NOMO-1 (cell line): ENCODE measurements around the gene CCN2.
"Not testable (repeated sequence)": the region's sequence is repeated elsewhere in the genome, so short reads cannot be mapped to it uniquely, and the experiment has no call there.

ENCODE experiments used
- DNase-seq, 2 experiments: peaks; one replicate each; lab custom pipeline; 2025; ENCODE audit not compliant: unreplicated experiment in 2 of 2; lab: John Stamatoyannopoulos, UW

The CCN2 gene

GRCh38 chr6:131946992-131947955 is 3.9 kb downstream of the CCN2 start:
- DNase-seq, result no peak

GRCh38 chr6:131946404-131946991 is 4.7 kb downstream of the CCN2 start:
- no peak for DNase-seq

GRCh38 chr6:131945971-131946370 is 5.2 kb downstream of the CCN2 start:
- DNase-seq, result no peak

GRCh38 chr6:131937703-131938631 is 13.2 kb downstream of the CCN2 start:
- DNase-seq, result no peak

- DNase-seq, result no peak
Measured at GRCh38 chr6:131937226-131937625, 13.9 kb downstream of the CCN2 start.

GRCh38 chr6:131936156-131936555 is 15.0 kb downstream of the CCN2 start:
- peak; percentile 81 to 90 for DNase-seq

GRCh38 chr6:131931063-131931750 is 20.0 kb downstream of the CCN2 start:
- no peak for DNase-seq

- no peak for DNase-seq
Measured at GRCh38 chr6:131929976-131930375, 21.2 kb downstream of the CCN2 start.

- DNase-seq, result no peak
Measured at GRCh38 chr6:131929264-131929663, 21.9 kb downstream of the CCN2 start.

GRCh38 chr6:131924881-131925474 is 26.2 kb downstream of the CCN2 start:
- DNase-seq, result peak in 1 of 2 experiments; percentile 38

- peak; percentile 28 to 43 for DNase-seq
Measured at GRCh38 chr6:131923356-131923755, 27.8 kb downstream of the CCN2 start.

GRCh38 chr6:131920656-131921055 is 30.5 kb downstream of the CCN2 start:
- DNase-seq, result no peak

GRCh38 chr6:131918650-131919355 is 32.4 kb downstream of the CCN2 start:
- DNase-seq, result no peak

- no peak for DNase-seq
Measured at GRCh38 chr6:131917763-131918649, 33.2 kb downstream of the CCN2 start.

GRCh38 chr6:131917318-131917717 is 33.9 kb downstream of the CCN2 start:
- peak in 1 of 2 experiments; percentile 56 for DNase-seq

- no peak for DNase-seq
Measured at GRCh38 chr6:131916847-131917246, 34.3 kb downstream of the CCN2 start.

- DNase-seq, result not testable (repeated sequence)
Measured at GRCh38 chr6:131916091-131916796, 34.9 kb downstream of the CCN2 start.
